ENCODE measurements around the gene GLRA3. TPM values are rescaled to one million over a fixed set of nuclear protein-coding genes. Genes with fewer than 3 reads are reported as not detected.

GLRA3 gene
- polyA plus RNA-seq, 3 donors: not detected

GRCh38 chr4:174856926-174857800, 28.1 kb upstream of the GLRA3 start:
- Mint-ChIP-seq H3K9me3 (peaks cover 0 to 3% (median 0%) of the 10 kb centered on the region in 7 donors), H3K27me3 (ENCODE audit: low read depth in 3 of 3) (no peaks in the 10 kb centered on the region), H3K36me3 (no peaks in the 10 kb centered on the region), H3K27ac (no peak overlapping the region), H3K4me3 (no peak overlapping the region), H3K4me1 (no peaks in the 10 kb centered on the region)
- Histone ChIP-seq H3K27me3 (ENCODE audit: control insufficient read depth in 2 of 2, insufficient read depth in 2 of 2, low read length in 2 of 2) (no peaks in the 10 kb centered on the region), H3K4me3 (replicated peaks in 1 of 3; ENCODE audit: low read depth in 2 of 3, low read length in 3 of 3) (no peak overlapping the region), H3K4me2 (replicated peaks; ENCODE audit: extremely low read depth, low read length, poor library complexity, severe bottlenecking) (no peak overlapping the region), H2AFZ (ENCODE audit: insufficient read depth, low read depth, low read length, poor library complexity, severe bottlenecking) (no peak overlapping the region), H3K27ac (ENCODE audit: low read depth in 1 of 2, low read length in 2 of 2) (no peak overlapping the region), H3K4me1 (ENCODE audit: control insufficient read depth in 1 of 2, insufficient read depth in 2 of 2, low read length in 2 of 2) (no peaks in the 10 kb centered on the region), H3K36me3 (replicated peaks in 1 of 2; ENCODE audit: control insufficient read depth in 1 of 2, insufficient read depth in 2 of 2, low read length in 2 of 2) (no peaks in the 10 kb centered on the region), H3K79me2 (ENCODE audit: insufficient read depth, low read length) (no peaks in the 10 kb centered on the region), H3K9ac (ENCODE audit: insufficient read depth, low read length, poor library complexity, severe bottlenecking) (no peak overlapping the region), H3K9me3 (replicated peaks in 1 of 2; ENCODE audit: control insufficient read depth in 1 of 2, insufficient read depth in 1 of 2, low read length in 2 of 2) (no peaks in the 10 kb centered on the region), H4K20me1 (ENCODE audit: insufficient read depth, low read length) (no peaks in the 10 kb centered on the region)
- TF ChIP-seq CTCF (IDR thresholded peaks at IDR 0.05): no peak
- DNase-seq: peak in 1 of 3 donors; percentile 1
- intact Hi-C loops (cut with micrococcal nuclease): no loop called here
- WGBS (ENCODE audit: insufficient coverage): no CpG with 5 or more reads among the region's 3 CpGs

GRCh38 chr4:174855050-174855449, 26.0 kb upstream of the GLRA3 start:
- Mint-ChIP-seq H3K27ac (no peak overlapping the region), H3K4me3 (no peak overlapping the region), H3K4me1 (no peaks in the 10 kb centered on the region), H3K36me3 (no peaks in the 10 kb centered on the region), H3K27me3 (ENCODE audit: low read depth in 3 of 3) (peaks cover 0 to 2% (median 0%) of the 10 kb centered on the region in 3 donors), H3K9me3 (peaks cover 0 to 3% (median 0%) of the 10 kb centered on the region in 7 donors)
- intact Hi-C loops (cut with micrococcal nuclease): no loop called here
- Histone ChIP-seq H3K4me3 (replicated peaks in 1 of 3; ENCODE audit: low read depth in 2 of 3, low read length in 3 of 3) (no peak overlapping the region), H3K9me3 (replicated peaks in 1 of 2; ENCODE audit: control insufficient read depth in 1 of 2, insufficient read depth in 1 of 2, low read length in 2 of 2) (no peaks in the 10 kb centered on the region), H3K79me2 (ENCODE audit: insufficient read depth, low read length) (no peaks in the 10 kb centered on the region), H3K36me3 (replicated peaks in 1 of 2; ENCODE audit: control insufficient read depth in 1 of 2, insufficient read depth in 2 of 2, low read length in 2 of 2) (no peaks in the 10 kb centered on the region), H3K27me3 (ENCODE audit: control insufficient read depth in 2 of 2, insufficient read depth in 2 of 2, low read length in 2 of 2) (no peaks in the 10 kb centered on the region), H2AFZ (ENCODE audit: insufficient read depth, low read depth, low read length, poor library complexity, severe bottlenecking) (no peak overlapping the region), H3K9ac (ENCODE audit: insufficient read depth, low read length, poor library complexity, severe bottlenecking) (no peak overlapping the region), H3K4me2 (replicated peaks; ENCODE audit: extremely low read depth, low read length, poor library complexity, severe bottlenecking) (no peak overlapping the region), H3K4me1 (ENCODE audit: control insufficient read depth in 1 of 2, insufficient read depth in 2 of 2, low read length in 2 of 2) (no peaks in the 10 kb centered on the region), H3K27ac (ENCODE audit: low read depth in 1 of 2, low read length in 2 of 2) (no peak overlapping the region), H4K20me1 (ENCODE audit: insufficient read depth, low read length) (no peaks in the 10 kb centered on the region)
- 67% methylated on average over 3 of the region's 4 CpGs for WGBS (ENCODE audit: insufficient coverage)
- DNase-seq: no peak
- TF ChIP-seq CTCF (IDR thresholded peaks at IDR 0.05): no peak

Measured in CD14-positive monocyte (primary cell).